ENCODE results near the gene RUFY3.
"Not testable (repeated sequence)": the region's sequence is repeated elsewhere in the genome, so short reads cannot be mapped to it uniquely, and the experiment has no call there.

RUFY3 gene

DNA sequence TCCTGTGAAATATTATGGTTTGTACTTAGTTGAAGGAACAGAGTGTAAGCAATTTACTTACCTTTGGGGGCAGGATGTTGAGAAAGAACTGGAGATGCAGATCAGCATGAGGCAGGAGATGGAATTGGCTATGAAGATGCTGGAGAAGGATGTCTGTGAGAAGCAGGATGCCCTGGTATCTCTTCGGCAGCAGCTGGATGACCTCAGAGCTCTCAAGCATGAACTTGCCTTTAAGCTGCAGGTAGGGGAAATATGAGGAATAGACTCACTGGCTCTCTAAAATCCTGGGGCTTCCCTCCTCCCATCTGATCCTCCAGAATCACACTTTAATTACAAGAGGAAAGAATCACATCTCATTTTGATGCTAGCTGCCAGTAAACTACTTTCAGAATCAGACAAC, 67.0 kb downstream of the RUFY3 start:
- no peak for DNase-seq

DNA sequence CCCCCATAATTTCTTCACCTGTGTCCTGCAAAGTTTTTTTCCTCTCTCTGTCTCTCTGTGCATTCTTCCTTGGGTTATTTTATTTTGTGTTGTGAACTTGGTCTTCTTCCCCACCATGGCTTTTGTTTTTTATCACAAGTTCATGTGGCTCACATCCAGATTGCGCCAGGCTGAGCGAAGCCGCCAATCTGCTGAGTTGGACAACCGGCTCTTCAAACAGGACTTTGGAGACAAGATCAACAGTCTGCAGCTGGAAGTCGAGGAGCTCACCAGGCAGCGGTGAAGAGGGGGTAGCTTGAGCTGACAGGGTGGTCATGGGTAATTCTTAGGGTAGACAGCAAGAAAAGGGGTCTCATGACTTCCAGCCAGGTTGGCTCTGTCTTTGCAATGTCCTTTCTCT, 71.9 kb downstream of the RUFY3 start:
- no peak for DNase-seq

DNA sequence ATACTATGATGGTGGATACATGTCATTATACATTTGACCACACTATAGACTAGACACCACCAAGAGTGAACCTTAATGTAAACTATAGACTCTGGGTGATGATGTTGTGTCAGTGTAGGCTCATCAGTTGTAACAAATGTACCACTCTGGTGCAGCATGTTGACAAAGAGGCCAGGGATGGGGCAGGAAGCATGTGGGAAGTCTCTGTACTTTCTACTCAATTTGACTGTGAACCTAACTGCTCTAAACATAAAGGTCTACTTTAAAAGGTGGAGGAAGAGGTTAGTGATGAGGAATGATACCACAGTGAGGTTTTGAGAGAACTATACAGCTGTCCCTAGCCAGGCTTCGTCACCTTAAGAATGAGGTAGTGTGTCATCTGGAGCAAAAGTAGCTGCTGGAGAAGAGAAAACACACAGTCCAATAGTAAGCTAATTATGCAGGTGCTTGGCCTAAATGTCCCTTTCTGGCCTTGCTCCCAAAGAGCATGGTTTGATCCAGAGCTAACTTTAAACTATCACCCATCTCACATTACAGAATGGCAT, 79.6 kb downstream of the RUFY3 start:
- DNase-seq, result no peak

DNA sequence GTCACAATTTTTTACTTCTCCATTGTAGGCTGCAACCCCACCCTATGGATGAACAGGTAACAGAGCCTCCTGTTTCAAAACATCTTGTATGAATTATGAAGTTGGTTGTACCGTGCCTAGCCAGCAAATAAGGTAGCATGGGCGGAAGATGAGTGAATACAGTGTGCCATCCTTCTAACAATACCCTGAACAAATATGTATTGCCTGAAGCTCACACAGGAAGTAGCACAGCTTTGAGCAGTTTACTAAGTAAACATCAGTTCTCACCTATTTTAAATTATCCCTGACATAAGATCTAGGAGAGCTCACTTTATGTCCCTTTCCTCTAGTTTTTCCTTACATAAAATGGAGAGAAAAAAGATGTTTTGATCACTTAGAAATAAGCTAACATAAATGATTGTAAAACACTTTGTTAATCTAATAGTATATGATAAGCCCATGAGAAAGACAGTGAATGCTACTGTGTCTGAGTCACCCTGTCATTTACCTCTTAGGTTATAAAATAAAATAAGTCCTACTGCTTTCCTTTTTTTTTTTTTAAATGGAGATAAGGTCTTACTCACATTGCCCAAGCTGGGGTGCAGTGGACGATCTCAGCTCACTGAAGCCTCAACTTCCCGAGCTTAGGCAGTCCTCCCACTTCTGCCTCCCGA, 81.3 kb downstream of the RUFY3 start:
- no peak for DNase-seq

DNA sequence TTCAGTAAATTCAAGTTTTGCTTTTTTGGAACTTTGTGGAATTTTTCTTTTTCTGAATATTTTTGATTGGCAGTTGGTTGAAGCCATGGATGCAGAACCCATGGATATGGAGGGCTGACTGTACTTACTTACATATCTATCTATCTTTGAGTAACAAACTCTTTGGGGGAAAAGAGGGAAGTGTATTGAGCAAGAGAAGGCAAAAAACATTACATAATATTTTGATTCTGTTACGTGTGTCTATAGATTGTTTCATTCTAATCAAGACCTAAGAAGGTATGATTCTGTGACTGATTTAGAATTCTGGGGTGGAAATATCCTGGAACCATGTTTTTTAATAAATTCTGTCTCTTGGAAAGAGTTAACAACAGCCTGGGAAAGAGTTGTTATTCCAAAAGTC, 86.4 kb downstream of the RUFY3 start:
- no peak for DNase-seq

DNA sequence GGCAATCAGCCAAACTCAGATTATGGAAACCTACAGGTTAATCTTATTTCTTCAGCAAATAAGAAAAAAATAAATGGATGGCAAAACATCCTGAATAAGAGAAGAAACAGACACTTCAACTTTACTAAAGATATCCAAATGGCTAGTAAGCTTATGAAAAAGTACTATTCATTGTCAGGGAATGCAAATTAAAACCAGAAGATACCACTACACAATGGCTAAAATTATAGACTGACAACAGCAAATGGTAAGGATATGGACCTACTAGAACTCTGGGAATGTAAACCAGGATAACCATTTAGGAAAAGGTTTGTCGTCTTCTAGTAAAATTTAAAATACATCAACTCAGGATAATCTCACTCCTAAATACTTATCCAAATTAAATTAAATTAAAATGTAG, 93.6 kb downstream of the RUFY3 start:
- DNase-seq, result no peak

DNA sequence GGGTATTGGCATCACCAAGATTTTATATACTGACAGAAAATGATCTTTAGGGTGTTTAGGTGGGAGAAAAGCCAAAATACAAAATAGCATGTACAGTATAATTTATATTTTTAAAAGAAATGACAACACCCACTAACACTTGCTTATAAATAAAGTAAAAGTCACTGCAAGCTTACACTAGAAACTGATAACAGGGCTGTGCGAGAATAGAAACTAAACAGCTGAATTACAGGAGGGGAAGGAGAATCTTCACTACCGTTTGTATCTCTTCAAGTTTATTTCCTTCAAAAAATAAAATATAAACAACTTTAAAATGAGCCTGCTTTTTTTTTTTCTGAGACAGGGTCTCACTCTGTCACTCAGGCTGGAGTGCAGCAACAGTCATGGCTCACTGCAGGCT, 95.1 kb downstream of the RUFY3 start:
- no peak for DNase-seq

DNA sequence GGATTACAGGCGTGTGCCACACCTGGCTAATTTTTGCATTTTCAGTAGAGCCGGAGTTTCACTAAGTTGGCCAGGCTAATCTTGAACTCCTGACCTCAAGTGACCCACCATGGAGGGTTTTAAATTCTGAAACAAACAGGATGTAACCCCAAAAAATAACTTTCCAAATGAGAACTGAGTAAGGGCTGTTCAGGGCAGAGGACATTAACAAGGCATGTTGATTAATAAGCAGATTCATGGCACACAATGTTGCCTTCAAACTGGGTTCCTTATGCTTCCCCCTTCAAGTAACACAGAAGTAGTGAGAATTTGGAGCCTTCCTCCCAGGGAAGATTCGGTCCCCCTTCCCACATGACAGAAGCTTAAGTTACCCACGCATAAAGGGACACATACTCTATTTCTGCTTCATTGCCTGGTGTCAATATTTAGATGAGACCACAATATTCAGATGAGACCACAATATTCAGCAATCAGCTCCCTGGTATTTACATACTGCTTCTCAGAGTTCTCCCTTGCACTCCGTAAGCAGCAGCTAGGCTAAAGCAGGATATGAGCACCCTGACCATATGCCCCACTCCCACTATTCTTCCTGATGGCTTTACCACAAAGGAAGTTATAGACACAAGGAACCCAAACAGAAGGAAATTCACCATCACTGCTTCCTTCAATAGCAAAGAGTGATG, 96.5 kb downstream of the RUFY3 start:
- DNase-seq, result no peak

DNA sequence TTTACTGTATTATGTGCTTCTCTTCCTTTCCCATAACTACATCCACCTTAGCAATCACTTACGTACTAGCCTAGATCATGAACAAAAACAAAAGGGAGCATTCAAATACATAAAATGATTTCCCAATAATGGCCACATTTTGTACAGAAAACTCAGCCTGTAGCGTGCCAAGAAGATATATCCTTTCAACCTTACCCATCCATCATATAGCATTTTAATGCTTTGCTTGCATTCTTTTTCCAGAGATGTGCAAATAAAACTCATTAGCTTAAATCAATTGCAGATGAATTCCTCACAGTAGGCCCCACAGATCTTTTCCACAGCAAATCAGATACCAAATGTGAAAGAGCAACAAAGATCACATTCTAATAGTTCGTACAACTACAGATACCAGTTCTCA, 97.2 kb downstream of the RUFY3 start:
- no peak for DNase-seq

DNA sequence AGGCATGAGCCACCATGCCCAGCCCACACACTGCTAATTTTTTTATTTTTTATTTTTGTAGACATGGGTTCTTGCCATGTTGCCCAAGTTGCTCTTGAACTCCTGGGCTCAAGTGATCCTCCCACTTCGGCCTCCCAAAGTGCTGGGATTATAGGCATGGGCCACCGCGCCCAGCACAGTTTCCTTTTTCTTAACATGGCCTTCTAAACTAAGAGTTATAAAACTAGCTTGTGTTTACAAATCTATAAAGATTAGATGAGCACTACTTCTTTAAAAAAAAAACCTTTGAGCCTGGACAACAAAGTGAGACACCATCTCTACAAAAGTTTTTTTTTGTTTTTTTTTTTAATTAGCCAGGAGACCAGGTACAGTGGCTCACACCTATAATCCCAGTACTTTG, 107.3 kb downstream of the RUFY3 start:
- DNase-seq, result no peak

DNA sequence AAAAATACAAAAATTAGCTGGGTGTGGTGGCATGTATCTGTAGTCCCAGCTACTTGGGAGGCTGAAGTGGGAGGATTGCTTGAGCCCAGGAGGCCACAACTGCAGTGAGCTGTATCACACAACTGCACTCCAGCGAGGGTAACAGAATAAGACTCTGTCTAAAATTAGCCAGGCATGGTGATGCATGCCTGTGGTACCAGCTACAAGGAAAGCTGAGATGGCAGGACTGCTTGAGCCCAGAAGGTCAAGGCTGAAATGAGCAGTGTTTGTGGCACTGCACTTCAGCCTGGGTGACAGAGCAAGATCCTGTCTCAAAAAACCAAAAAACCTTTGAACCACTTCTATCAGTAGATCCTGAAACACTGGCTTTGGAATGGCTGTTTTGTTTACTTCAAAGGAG, 107.7 kb downstream of the RUFY3 start:
- DNase-seq, result no peak

DNA sequence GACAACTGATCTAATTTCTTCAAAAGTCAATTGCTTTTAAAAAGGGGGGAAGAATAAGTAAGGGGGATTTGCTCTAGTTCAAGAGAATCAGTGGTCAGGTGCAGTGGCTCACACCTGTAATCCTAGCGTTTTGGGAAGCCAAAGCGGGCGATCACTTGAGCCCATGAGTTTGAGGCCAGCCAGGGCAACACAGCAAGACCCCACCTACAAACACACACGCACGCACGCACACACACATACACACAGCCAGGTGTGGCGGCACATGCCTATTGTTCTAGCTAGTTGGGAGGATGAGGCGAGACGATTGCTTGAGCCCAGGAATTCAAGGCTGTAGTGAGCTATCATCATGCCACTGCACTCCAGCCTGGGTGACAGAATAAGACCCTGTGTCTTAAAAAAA, 108.3 kb downstream of the RUFY3 start:
- no peak for DNase-seq

DNA sequence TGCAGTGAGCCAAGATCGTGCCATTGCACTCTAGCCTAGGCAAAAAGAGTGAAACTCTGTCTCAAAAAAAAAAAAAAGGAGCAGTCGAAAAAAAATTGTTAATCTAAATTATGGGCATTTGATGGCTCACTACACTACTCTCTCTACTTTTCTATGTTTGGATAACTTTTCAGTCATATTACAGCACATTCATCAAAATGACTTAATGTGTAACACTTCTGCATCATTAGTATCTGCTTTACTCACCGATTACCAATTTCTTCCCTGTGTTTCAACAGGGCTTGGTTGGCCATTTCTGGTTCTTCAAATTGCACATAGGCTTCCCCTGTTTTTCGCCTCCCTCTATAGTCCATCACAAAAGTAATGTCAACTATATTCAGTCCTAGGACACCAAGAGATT, 109.5 kb downstream of the RUFY3 start:
- no peak for DNase-seq

DNA sequence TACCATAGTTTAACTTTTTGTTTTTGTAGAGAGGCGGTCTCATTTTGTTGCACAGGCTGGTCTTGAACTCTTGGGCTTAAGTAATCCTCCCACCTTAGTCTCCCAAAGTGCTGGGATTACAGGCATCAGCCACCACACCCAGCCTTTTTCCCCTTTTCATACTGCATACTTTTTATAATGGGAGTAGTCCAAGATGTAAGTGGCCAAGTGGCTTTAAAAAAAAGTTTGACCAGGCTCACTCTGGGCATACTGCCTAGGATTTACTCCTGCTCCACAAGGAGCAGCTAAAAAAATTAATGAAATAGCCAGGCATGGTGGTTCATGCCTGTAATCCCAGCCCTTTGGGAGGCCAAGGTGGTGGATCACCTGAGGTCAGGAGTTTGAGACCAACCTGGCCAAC, 111.9 kb downstream of the RUFY3 start:
- DNase-seq, result no peak

DNA sequence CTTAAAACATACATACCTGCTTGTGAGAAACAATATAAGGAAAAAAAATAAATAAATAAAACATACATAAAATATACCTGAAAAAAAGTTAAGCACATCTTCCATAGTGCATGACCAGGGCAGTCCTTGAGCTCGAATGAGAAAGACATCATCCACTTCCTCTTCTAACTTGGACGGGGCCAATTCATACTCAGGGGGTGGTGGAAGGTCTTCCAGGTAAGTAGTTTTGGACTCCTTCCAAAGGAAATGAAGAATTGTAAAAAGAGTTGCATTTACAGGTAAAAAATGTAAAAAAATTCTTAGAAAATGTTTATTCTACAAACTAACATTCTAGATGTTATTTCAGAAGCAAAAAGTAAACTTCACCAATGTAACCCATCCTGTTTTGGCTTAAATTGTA, 114.3 kb downstream of the RUFY3 start:
- DNase-seq, result no peak

DNA sequence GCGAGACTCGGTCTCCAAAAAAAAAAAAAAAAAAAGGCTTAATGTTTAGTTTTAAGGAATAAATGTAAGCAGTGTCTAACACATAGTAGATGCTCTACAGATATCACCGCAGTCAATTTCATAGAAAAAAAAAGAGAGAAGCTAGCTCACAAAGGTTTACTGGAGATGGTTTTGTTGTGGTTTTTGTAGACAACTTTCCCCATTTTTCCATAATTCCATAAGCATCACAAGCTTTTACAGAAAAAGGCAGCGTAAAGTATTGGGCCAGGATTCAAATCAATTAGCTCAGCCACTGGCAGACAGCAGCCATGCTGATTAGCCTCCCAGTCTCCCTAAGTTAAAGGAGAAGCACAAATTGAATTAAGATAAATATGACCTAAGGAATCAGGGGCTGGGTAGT, 116.4 kb downstream of the RUFY3 start:
- DNase-seq, result no peak

DNA sequence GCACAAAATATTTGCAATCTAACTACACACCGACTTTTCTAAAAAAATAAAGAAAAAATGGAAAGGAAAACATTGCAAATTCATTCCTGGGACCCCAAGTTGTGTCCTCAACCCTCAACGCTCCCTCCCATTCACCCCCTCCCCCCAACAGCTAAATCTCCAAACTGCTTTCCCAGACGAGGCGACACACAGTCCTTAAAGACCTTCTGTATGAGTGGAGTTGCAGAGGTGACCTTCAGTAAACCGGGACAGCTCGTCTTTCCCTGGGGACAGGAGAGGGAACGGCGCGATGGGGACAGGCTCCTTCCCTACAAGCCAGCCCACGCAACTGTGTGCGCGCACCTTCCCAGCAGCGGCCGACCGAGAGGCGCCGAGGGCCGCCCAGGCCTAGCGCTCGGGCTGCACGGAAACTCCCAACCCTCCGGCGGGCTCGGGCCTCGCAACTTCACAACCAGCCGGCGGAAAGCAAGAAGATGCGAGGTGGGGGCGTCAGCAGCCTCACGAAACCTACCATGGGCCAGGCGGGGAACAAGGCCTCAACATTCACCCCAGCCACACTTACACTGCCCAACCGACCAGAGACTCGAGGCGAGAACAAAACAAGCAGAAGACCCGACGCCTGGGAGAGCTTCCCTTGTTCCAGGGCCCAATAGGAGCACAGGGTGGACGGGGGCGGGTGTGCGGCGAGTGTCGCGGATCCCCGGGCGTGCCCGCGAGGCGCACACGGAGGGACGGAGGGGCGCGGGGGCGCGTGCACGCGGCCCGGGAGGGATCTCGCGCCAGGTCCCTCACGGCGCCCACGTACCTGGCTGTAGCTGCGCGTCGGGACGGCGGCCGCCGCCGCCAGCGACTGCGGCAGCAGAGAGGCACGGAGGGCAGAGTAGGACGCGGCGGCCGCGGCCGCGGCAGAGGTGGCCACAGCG, 117.2 kb downstream of the RUFY3 start:
- peak; percentile 70 for DNase-seq

DNA sequence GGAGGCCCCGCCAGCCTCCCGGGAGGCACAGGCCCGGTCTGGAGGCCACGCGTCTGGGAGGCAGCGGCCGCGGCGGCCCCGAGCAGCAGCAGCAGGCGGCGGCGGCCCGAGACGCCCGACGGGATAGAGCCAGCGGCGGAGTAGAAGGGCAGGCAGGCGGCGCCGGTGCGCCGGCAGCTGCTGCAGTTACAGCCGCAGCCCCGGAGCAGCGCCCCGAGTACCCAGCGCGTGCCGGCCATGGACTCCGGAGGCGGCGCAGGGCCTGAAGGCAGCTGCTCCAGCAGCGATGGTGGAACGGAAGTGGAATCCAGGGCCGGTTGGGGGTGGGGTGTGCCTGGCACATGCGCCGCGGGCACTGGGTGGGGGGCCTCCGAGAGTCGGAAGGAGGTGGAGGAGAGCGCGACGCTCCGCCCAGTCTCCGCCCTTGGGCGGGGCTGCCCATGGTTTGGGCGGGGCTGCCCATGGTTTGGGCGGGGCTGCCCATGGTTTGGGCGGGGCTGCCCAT, 117.9 kb downstream of the RUFY3 start, which contains the start of gene GRSF1:
Gene GRSF1, minus strand, starts transcription at position 302 of the 505 bp plus-strand sequence. Its CDS starts 63 bp downstream, at position 239.
- DNase-seq, result peak; percentile 93

DNA sequence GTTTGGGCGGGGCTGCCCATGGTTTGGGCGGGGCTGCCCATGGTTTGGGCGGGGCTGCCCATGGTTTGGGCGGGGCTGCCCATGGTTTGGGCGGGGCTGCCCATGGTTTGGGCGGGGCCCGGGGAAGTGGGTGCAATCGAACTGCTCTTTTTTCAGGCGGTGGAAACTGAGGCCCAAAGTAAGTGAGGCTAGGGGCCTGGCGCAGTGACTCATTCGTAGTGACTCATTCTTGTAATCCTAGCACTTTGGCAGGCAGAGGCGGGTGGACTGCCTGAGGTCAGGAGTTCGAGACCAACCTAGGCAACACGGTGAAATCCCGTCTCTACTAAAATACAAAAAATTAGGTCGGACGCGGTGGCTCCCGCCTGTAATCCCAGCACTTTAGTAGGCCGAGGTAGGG, 118.4 kb downstream of the RUFY3 start:
- DNase-seq, result peak; percentile 73

DNA sequence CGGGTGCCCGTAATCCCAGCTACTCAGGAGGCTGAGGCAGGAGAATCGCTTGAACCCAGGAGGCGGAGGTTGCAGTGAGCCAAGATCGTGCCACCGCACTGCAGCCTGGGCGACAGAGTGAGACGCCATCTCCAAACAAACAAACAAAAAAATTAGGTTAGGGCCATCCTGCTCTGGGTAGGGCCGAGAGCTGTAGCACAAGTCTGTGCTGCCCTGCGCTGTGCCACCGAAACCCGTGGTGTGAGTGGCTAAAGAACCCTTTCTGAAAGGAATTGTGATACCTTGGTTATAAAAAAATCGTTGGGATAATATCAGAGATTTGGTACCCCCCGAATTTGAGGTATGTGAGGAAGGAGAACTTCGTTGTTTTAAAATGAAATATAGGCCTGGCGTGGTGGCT, 118.9 kb downstream of the RUFY3 start:
- not testable (repeated sequence) for DNase-seq

DNA sequence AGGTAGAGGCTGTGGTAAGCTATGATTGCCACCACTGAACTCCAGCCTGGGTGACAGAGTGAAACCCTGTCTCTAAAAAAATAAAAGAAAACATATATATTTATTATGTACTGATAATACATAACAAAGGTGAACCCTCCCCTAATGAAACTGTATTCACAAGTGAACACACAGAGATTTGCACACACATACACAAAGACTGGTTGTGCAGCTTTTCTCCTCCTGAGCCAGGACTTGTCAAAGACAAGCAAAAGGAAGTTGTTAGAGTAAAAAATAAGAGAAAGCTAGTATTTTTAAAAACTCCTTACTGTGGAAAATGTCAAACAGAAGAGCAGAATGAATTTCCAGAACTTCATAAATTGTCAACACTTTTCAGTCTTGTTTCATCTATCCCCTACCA, 119.4 kb downstream of the RUFY3 start:
- DNase-seq, result no peak

DNA sequence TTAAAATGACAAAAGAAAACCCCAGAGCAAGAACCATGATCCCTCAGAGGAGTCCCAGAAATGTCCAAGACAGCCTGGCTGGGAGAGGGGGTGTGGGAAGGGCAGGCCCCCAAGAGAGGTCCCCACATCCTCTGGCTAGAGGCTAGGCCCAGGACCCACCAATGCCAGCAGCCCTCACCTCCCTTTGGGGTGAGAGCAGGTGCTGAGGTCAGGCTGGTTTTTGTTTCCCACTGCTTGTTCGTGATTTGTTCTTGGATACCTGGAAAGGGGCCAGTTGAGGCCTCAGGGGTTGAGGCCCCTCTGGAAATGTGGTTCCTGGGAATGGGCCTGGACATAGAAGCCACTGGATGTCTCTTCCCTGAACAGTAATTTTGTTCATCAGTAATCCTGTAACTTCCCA, 120.2 kb downstream of the RUFY3 start:
- no peak for DNase-seq

DNA sequence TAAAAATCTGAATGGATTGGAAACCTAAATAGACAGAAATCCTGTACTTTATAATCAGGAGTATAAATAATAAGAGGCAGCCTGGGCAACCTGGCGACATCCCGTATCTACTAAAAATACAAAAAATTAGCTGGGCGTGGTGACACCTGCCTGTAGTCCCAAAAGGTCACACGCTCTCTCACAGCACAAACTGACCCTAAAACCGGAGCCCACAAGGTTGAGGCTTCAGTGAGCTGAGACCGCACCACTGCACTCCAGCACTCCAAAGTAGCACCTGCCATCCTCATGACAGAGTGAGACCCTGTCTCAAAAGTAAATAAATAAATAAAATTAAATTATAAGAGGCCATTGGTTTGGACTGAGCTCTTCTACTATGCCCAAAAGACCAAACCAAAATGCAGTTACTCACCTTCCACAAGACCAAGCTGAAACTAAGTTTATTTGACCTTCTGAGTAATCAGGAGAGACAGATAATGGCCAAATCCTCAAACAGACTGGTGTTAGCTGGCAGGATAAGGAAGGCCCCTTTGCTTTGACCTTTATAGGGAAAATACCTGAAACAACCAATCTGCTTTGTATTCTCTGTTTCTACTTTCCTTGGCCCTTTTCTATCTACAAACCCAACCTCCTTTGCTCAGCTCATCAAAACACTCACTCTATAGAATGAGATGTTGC, 121.1 kb downstream of the RUFY3 start:
- no peak for DNase-seq
